OCI-LY7 (cell line): ENCODE data around the gene CARD10. TPM values are rescaled to one million over a fixed set of nuclear protein-coding genes. Genes with fewer than 3 reads are reported as not detected.

ENCODE experiments used
- BruUV-seq: library from RNA; stranded (reverse); fragments of 400-500 nt; replicated peaks from 2 replicates; lab custom pipeline; 2021; lab: Mats Ljungman, UMichigan
- CTCF ChIA-PET: fragments of 300-600 bp; sonication (Branson Sonifier 250); formaldehyde crosslinking; loops from one replicate; lab custom pipeline; 2022; ENCODE audit warnings: antibody characterized with exemption; ENCODE audit not compliant: unreplicated experiment; lab: Charles Lee
- POLR2A ChIA-PET: fragments of 300-600 bp; sonication (Branson Sonifier 250); formaldehyde crosslinking; loops from one replicate; lab custom pipeline; 2022; ENCODE audit warnings: antibody characterized with exemption; lab: Charles Lee
- DNase-seq: peaks from one replicate; pipeline ENCODE4 v3.0.0-alpha.2; 2015; ENCODE audit warnings: low spot score
- H2AFZ ChIP-seq: fragments of 200-600 bp; sonication (generic), shearing (Covaris generic); 2 replicates; pipeline ENCODE4 v1.6.1; 2014; ENCODE audit warnings: mild to moderate bottlenecking, antibody characterized with exemption, low read length, moderate library complexity
- H3K27ac ChIP-seq: fragments of 200-600 bp; sonication (generic); 2 replicates; pipeline ENCODE4 v1.5.1; 2014; ENCODE audit warnings: mixed run types, low read depth, mild to moderate bottlenecking, moderate library complexity, low read length, inconsistent platforms; ENCODE audit not compliant: poor library complexity, severe bottlenecking
- H3K36me3 ChIP-seq: fragments of 200-600 bp; sonication (generic); 2 replicates; pipeline ENCODE4 v1.6.1; 2014; ENCODE audit warnings: mild to moderate bottlenecking, antibody characterized with exemption, low read length, moderate library complexity, mixed read lengths; ENCODE audit not compliant: insufficient read depth
- H3K4me1 ChIP-seq: fragments of 200-600 bp; sonication (generic); 2 replicates; pipeline ENCODE4 v1.5.1; 2014; ENCODE audit warnings: mild to moderate bottlenecking, low read length; ENCODE audit not compliant: insufficient read depth, poor library complexity, severe bottlenecking
- H3K4me2 ChIP-seq: fragments of 200-600 bp; sonication (generic); 2 replicates; pipeline ENCODE4 v1.6.1; 2014; ENCODE audit warnings: mild to moderate bottlenecking, low read length
- H3K4me3 ChIP-seq: fragments of 200-600 bp; sonication (generic); 2 replicates; pipeline ENCODE4 v1.5.1; 2014; ENCODE audit warnings: mild to moderate bottlenecking, low read depth, low read length; ENCODE audit not compliant: poor library complexity, severe bottlenecking
- H3K79me2 ChIP-seq: fragments of 200-600 bp; sonication (generic); 2 replicates; pipeline ENCODE4 v1.6.1; 2016; ENCODE audit warnings: low read depth, mild to moderate bottlenecking, low read length, moderate library complexity, mixed read lengths; ENCODE audit not compliant: insufficient read depth
- H3K9me2 ChIP-seq: fragments of 200-600 bp; sonication (generic); 2 replicates; pipeline ENCODE4 v1.6.1; 2016; ENCODE audit warnings: mild to moderate bottlenecking, low read length, mixed read lengths; ENCODE audit not compliant: insufficient read depth
- H3K9me3 ChIP-seq: fragments of 200-600 bp; sonication (generic); 2 replicates; pipeline ENCODE4 v1.6.1; 2014; ENCODE audit warnings: mild to moderate bottlenecking, mixed run types, low read length, mixed read lengths
- H4K20me1 ChIP-seq: fragments of 200-600 bp; sonication (generic); 2 replicates; pipeline ENCODE4 v1.6.1; 2014; ENCODE audit warnings: mild to moderate bottlenecking, antibody characterized with exemption, low read length, moderate library complexity, mixed read lengths; ENCODE audit not compliant: insufficient read depth
- EZH2phosphoT487 ChIP-seq: fragments of 200-600 bp; sonication (generic); IDR thresholded peaks from 2 replicates; pipeline ENCODE4 v1.6.1; 2018; ENCODE audit warnings: low read depth, borderline replicate concordance, mild to moderate bottlenecking, mixed run types, antibody characterized with exemption, low read length, moderate library complexity, mixed read lengths
- intact Hi-C: fragments of 100-400 bp; cut with micrococcal nuclease; formaldehyde crosslinking; loops from one replicate; pipeline ENCODE4 v1.10.0; 2022; ENCODE audit not compliant: unreplicated experiment
- total RNA-seq, 2 experiments: library from RNA; depleted of rRNA in 1 of 2; stranded (reverse); fragments of >200 nt in 1 of 2; shearing (Covaris generic) in 1 of 2; gene quantifications; 2 replicates each; pipeline ENCODE4 v1.2.3, GENCODE V29; 2014 to 2022
- TF ChIP-seq, protein P1 (sequence below): fragments of 200-600 bp; sonication (generic); conservative IDR thresholded peaks from 2 replicates; pipeline ENCODE4 v1.5.1; 2014; ENCODE audit warnings: mild to moderate bottlenecking, antibody characterized with exemption, low read length, moderate library complexity, mixed read lengths

Gene CARD10
- total RNA-seq, 2 experiments from 2014 or later = 2.8 to 4.0 TPM

- BruUV-seq = no TSS peak
- H3K9me2 ChIP-seq = no peaks in the 10 kb centered on the region
- no peak overlapping the region for H3K4me3 ChIP-seq
- DNase-seq = no peak
- no peaks in the 10 kb centered on the region for H4K20me1 ChIP-seq
- H3K79me2 ChIP-seq = no peaks in the 10 kb centered on the region
- no peaks in the 10 kb centered on the region for H3K9me3 ChIP-seq
- no peak for TF ChIP-seq EZH2phosphoT487
- TF ChIP-seq, protein P1, sequence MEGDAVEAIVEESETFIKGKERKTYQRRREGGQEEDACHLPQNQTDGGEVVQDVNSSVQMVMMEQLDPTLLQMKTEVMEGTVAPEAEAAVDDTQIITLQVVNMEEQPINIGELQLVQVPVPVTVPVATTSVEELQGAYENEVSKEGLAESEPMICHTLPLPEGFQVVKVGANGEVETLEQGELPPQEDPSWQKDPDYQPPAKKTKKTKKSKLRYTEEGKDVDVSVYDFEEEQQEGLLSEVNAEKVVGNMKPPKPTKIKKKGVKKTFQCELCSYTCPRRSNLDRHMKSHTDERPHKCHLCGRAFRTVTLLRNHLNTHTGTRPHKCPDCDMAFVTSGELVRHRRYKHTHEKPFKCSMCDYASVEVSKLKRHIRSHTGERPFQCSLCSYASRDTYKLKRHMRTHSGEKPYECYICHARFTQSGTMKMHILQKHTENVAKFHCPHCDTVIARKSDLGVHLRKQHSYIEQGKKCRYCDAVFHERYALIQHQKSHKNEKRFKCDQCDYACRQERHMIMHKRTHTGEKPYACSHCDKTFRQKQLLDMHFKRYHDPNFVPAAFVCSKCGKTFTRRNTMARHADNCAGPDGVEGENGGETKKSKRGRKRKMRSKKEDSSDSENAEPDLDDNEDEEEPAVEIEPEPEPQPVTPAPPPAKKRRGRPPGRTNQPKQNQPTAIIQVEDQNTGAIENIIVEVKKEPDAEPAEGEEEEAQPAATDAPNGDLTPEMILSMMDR = no peak
- CTCF ChIA-PET = no interaction called here
- H3K4me1 ChIP-seq = peaks cover 10% of the 10 kb centered on the region
- H3K27ac ChIP-seq = no peak overlapping the region
- POLR2A ChIA-PET = no interaction called here
- H3K36me3 ChIP-seq = no peaks in the 10 kb centered on the region
- intact Hi-C loops = loop anchor here (2.0 kb wide), 1 partner anchor 64 kb away; no protein-coding TSS in a partner anchor
- no peak overlapping the region for H3K4me2 ChIP-seq
- no peak overlapping the region for H2AFZ ChIP-seq
Observed at GRCh38 chr22:37502342-37503182, 16.7 kb downstream of the CARD10 start.

DNA sequence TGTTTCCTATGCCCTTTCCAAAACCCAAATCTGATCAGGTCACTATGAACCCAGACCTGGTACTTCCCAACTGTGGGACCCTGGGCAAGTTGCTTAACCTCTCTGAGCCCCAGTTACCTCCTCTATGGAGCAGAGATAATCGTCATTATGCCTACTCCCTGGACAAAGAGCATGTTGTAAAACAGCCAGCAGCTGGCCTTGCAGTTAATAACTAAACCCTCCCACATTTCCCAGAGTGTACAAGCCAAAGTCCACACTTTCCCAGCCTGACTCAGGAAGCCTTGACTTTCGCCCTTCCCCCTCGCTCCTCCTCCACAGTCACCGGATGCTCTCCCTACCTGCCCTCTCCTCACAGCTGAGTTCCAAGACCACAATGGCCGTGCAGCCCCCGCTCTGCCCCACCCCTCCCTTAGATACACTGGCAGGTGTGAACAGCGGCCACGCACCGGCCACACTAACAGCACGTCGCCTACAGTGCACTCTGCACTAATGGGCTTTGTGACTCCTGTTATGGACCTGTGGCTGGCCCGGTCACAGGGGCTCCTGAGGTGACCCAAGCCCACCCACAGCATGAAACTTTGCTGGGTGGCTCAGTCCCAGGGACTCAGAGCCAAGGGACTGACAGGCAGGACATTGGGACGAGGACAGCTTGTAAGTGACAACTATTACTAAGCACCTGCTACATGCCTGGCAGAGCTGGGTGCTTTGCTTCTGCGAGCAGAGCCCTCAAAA, 17.4 kb downstream of the CARD10 start:
- POLR2A ChIA-PET = no interaction called here
- intact Hi-C loops = loop anchor here (2.0 kb wide), 1 partner anchor 65 kb away; no protein-coding TSS in a partner anchor
- no peak for DNase-seq

More for the DNA sequence above, 17.4 kb downstream of the CARD10 start:
- CTCF ChIA-PET = no interaction called here
- Histone ChIP-seq H3K36me3 (no peaks in the 10 kb centered on the region), H3K4me2 (no peak overlapping the region), H3K4me3 (no peak overlapping the region), H3K9me3 (no peaks in the 10 kb centered on the region), H3K79me2 (no peaks in the 10 kb centered on the region), H3K27ac (no peak overlapping the region), H2AFZ (no peak overlapping the region), H3K4me1 (peaks cover 10% of the 10 kb centered on the region), H4K20me1 (no peaks in the 10 kb centered on the region), H3K9me2 (no peaks in the 10 kb centered on the region)
- TF ChIP-seq, protein P1 = no peak
- no TSS peak for BruUV-seq
